SK-N-SH (cell line): ENCODE results near the gene MCCD1. TPM values are rescaled to one million over a fixed set of nuclear protein-coding genes. Genes with fewer than 3 reads are reported as not detected.

ENCODE experiments used
- CTCF ChIA-PET: fragments of 300-600, 350-600 bp; formaldehyde crosslinking; extraction: SDS; loops from one replicate; lab custom pipeline; 2021; lab: Yijun Ruan, JAX
- POLR2A ChIA-PET: fragments of 350-600 bp; sonication (Branson Sonifier 250); formaldehyde crosslinking; extraction: SDS; loops from one replicate; lab custom pipeline; 2020; ENCODE audit warnings: antibody characterized with exemption, inconsistent platforms; lab: Yijun Ruan, JAX
- DNase-seq: peaks from one replicate; pipeline ENCODE4 v3.0.0; 2012
- H2AFZ ChIP-seq: fragments of 200-600 bp; sonication (generic); 2 replicates; pipeline ENCODE4 v1.8.1; 2016; ENCODE audit warnings: antibody characterized with exemption, mild to moderate bottlenecking, low read depth
- H3F3A ChIP-seq: fragments of 200-600 bp; sonication (generic); replicated peaks from 2 replicates; pipeline ENCODE3; 2016; ENCODE audit warnings: antibody characterized with exemption, mild to moderate bottlenecking; ENCODE audit not compliant: insufficient read depth
- H3K27ac ChIP-seq, 2 experiments: fragments of 200-500 bp in 1 of 2; fragments of 200-600 bp in 1 of 2; sonication (Bioruptor generic) in 1 of 2; sonication (generic), shearing (Covaris generic) in 1 of 2; 2 replicates each; pipeline versions ENCODE4 v1.5.1 to v1.6.1; 2014 to 2016; ENCODE audit warnings: low read depth in 2 of 2, inconsistent platforms in 1 of 2, low read length in 1 of 2, mild to moderate bottlenecking in 1 of 2, mixed read lengths in 1 of 2
- H3K27me3 ChIP-seq: fragments of 200-600 bp; sonication (generic), shearing (Covaris generic); 2 replicates; pipeline ENCODE4 v1.6.1; 2016; ENCODE audit warnings: mixed run types; ENCODE audit not compliant: insufficient read depth
- H3K36me3 ChIP-seq, 2 experiments: fragments of 200-500 bp in 1 of 2; fragments of 200-600 bp in 1 of 2; sonication (Bioruptor generic) in 1 of 2; sonication (generic) in 1 of 2; replicated peaks in 1 of 2; 2 replicates each; pipeline versions ENCODE3 to v1.5.1; 2014 to 2016; ENCODE audit warnings: low read length in 1 of 2, mild to moderate bottlenecking in 1 of 2; ENCODE audit not compliant: insufficient read depth in 2 of 2, control insufficient read depth in 1 of 2
- H3K4me1 ChIP-seq, 2 experiments: fragments of 200-500 bp in 1 of 2; fragments of 200-600 bp in 1 of 2; sonication (Bioruptor generic) in 1 of 2; sonication (generic), shearing (Covaris generic) in 1 of 2; 2 replicates each; pipeline versions ENCODE4 v1.5.1 to v1.6.1; 2014 to 2016; ENCODE audit warnings: low read depth in 1 of 2, low read length in 1 of 2, mixed run types in 1 of 2; ENCODE audit not compliant: insufficient read depth in 2 of 2, control insufficient read depth in 1 of 2
- H3K4me2 ChIP-seq: fragments of 200-600 bp; sonication (generic), shearing (Covaris generic); 2 replicates; pipeline ENCODE4 v1.6.1; 2017; ENCODE audit warnings: mixed run types
- H3K4me3 ChIP-seq, 2 experiments: fragments of 200-500 bp in 1 of 2; fragments of 200-600 bp in 1 of 2; sonication (Bioruptor generic) in 1 of 2; sonication (generic), shearing (Covaris generic) in 1 of 2; 2 replicates each; pipeline versions ENCODE4 v1.5.1 to v1.8.1; 2014 to 2016; ENCODE audit warnings: low read depth in 2 of 2, inconsistent platforms in 1 of 2, low read length in 1 of 2, mild to moderate bottlenecking in 1 of 2, mixed read lengths in 1 of 2, moderate library complexity in 1 of 2
- H3K79me2 ChIP-seq: fragments of 200-600 bp; sonication (generic); 2 replicates; pipeline ENCODE4 v1.8.1; 2017; ENCODE audit warnings: mild to moderate bottlenecking; ENCODE audit not compliant: insufficient read depth
- H3K9ac ChIP-seq: fragments of 200-600 bp; sonication (generic); 2 replicates; pipeline ENCODE4 v1.6.1; 2017; ENCODE audit warnings: mixed run types
- H3K9me2 ChIP-seq: fragments of 200-600 bp; sonication (generic); 2 replicates; pipeline ENCODE4 v1.6.1; 2017; ENCODE audit warnings: mixed run types
- H3K9me3 ChIP-seq: fragments of 200-600 bp; sonication (generic); 2 replicates; pipeline ENCODE4 v1.6.1; 2017; ENCODE audit warnings: mixed run types, mild to moderate bottlenecking, moderate library complexity
- H4K20me1 ChIP-seq: fragments of 200-600 bp; sonication (generic); 2 replicates; pipeline ENCODE4 v1.6.1; 2017; ENCODE audit warnings: mild to moderate bottlenecking, mixed run types; ENCODE audit not compliant: insufficient read depth
- CHD2 ChIP-seq: fragments of 150-350 bp; IDR thresholded peaks from 2 replicates; pipeline ENCODE4 v1.6.1; 2018; ENCODE audit warnings: low read length; ENCODE audit not compliant: partially characterized antibody
- EP300 ChIP-seq, 2 experiments: IDR thresholded peaks; 2 replicates each; pipeline versions ENCODE4 v1.4.0 to v1.6.1; 2012; ENCODE audit warnings: borderline replicate concordance in 1 of 2, low read depth in 1 of 2, low read length in 1 of 2
- FOXM1 ChIP-seq: IDR thresholded peaks from 2 replicates; pipeline ENCODE4 v1.4.0; 2012; ENCODE audit warnings: low read depth, mild to moderate bottlenecking
- JUND ChIP-seq: IDR thresholded peaks from 2 replicates; pipeline ENCODE4 v1.4.0; 2012
- MEF2A ChIP-seq: IDR thresholded peaks from 2 replicates; pipeline ENCODE4 v1.4.0; 2012; ENCODE audit warnings: low read depth, borderline replicate concordance
- TAF1 ChIP-seq: IDR thresholded peaks from 2 replicates; pipeline ENCODE4 v1.6.1; 2012; ENCODE audit warnings: low read depth, mild to moderate bottlenecking, low read length, moderate library complexity, borderline replicate concordance
- TCF12 ChIP-seq: IDR thresholded peaks from 2 replicates; pipeline ENCODE4 v1.4.0; 2012
- WGBS: methylation state at CpG from one replicate; pipeline ENCODE4 v1.1.6; 2017; ENCODE audit warnings: low lambda C conversion rate; 5-methylcytosine and 5-hydroxymethylcytosine counted together
- polyA plus RNA-seq, 3 experiments: library from polyadenylated mRNA; depleted of rRNA; stranded (reverse); fragments of >200 nt; gene quantifications; 2 replicates each; pipeline ENCODE4 v1.2.3, GENCODE V29; 2012
- TF ChIP-seq, protein P1 (sequence below): IDR thresholded peaks from 2 replicates; pipeline ENCODE4 v1.6.1; 2012; ENCODE audit warnings: mild to moderate bottlenecking, low read depth, low read length, moderate library complexity
- TF ChIP-seq, protein P2 (sequence below): IDR thresholded peaks from 2 replicates; pipeline ENCODE4 v1.4.0; 2012; ENCODE audit warnings: low read depth, borderline replicate concordance

The MCCD1 gene
- polyA plus RNA-seq, 1 of the 3 experiments (the other 2 are of a cell fraction) = not detected

DNA sequence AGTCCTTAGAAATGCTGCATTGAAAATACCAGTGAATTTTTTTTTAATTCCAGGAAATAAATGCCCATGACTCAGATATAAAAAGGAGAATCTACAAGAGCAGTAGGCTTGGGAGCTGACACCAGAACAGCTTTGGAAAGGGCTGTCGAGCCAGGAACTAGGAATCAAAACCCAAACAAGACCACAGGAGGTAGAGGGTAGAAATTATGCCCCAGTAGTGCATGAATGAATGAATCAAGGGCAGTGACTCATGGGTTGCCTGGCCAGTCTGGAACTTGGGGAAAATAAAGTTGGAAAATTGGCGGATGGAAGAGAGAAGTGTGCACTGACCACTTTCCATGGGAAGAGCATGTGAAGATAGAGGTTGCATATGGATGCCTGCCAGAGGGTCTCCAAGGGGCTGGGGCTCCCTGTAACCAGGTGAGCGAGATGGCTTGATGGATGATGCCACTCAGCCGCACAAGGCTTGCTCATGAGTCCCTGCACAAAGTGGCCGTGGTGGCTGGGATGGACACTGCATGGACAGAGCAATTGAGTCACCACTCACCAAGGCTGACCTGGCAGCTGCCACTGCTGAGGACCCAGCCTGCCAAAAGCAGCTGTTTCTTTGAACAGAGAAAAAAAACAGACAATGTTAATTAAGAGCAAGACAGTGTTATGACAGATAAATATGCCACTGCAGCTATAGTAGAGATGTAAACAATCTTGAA is 15.2 kb upstream of the MCCD1 start:
- Histone ChIP-seq H3K9me2 (no peaks in the 10 kb centered on the region), H3K9me3 (no peaks in the 10 kb centered on the region), H3K4me3 (no peak overlapping the region), H3K4me1 (peaks cover 0 to 3% of the 10 kb centered on the region in 2 experiments; a peak in 1 of 4 replicates), H2AFZ (no peak overlapping the region), H3K36me3 (no peaks in the 10 kb centered on the region), H3K9ac (no peak overlapping the region), H3K27me3 (peaks cover 17% of the 10 kb centered on the region; the same call in 1 of the 2 replicates), H3K4me2 (no peak overlapping the region), H3F3A (peaks cover 5% of the 10 kb centered on the region), H3K79me2 (no peaks in the 10 kb centered on the region), H4K20me1 (no peaks in the 10 kb centered on the region), H3K27ac (peak overlapping the region in 1 of 2 experiments; percentile 5; a peak in 1 of 4 replicates)
- DNase-seq = no peak
- CTCF ChIA-PET = interaction anchor here (0.6 kb wide), 1 partner anchor 18 kb away, joined by 3 read pairs; no protein-coding TSS in a partner anchor
- TF ChIP-seq TAF1 (no peak), MEF2A (no peak), JUND (no peak), FOXM1 (no peak), CHD2 (no peak), EP300 (IDR thresholded peaks at IDR 0.05; ENCODE audit: borderline replicate concordance in 1 of 2, low read depth in 1 of 2, low read length in 1 of 2) (no peak), TCF12 (no peak)
- TF ChIP-seq, protein P1, sequence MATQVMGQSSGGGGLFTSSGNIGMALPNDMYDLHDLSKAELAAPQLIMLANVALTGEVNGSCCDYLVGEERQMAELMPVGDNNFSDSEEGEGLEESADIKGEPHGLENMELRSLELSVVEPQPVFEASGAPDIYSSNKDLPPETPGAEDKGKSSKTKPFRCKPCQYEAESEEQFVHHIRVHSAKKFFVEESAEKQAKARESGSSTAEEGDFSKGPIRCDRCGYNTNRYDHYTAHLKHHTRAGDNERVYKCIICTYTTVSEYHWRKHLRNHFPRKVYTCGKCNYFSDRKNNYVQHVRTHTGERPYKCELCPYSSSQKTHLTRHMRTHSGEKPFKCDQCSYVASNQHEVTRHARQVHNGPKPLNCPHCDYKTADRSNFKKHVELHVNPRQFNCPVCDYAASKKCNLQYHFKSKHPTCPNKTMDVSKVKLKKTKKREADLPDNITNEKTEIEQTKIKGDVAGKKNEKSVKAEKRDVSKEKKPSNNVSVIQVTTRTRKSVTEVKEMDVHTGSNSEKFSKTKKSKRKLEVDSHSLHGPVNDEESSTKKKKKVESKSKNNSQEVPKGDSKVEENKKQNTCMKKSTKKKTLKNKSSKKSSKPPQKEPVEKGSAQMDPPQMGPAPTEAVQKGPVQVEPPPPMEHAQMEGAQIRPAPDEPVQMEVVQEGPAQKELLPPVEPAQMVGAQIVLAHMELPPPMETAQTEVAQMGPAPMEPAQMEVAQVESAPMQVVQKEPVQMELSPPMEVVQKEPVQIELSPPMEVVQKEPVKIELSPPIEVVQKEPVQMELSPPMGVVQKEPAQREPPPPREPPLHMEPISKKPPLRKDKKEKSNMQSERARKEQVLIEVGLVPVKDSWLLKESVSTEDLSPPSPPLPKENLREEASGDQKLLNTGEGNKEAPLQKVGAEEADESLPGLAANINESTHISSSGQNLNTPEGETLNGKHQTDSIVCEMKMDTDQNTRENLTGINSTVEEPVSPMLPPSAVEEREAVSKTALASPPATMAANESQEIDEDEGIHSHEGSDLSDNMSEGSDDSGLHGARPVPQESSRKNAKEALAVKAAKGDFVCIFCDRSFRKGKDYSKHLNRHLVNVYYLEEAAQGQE = no peak
- POLR2A ChIA-PET = no interaction called here
- WGBS = 27% methylated on average over 5 of the region's 5 CpGs

DNA sequence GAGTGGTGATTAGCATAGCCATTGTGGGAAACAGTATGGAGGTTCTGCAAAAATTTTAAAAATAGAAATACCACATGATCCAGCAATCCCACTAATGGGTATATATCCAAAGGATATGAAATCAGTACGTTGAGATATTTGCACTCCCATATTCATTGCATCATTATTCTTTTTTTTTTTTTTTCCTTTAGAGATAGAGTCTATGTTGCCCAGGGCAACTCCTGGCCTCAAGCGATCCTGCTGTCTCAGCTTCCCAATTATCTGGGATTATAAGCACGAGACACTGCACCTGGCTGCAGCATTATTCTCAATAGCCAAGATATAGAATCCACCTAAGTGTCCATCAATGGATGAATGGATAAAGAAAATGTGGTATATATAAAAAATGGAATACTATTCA is 6.9 kb upstream of the MCCD1 start:
- H3K9me2 ChIP-seq = no peaks in the 10 kb centered on the region
- peaks cover 0 to 13% of the 10 kb centered on the region in 2 experiments; a peak in 2 of 4 replicates for H3K4me1 ChIP-seq
- no peaks in the 10 kb centered on the region for H3K36me3 ChIP-seq
- no peak overlapping the region for H3K4me2 ChIP-seq
- 5% methylated on average over 3 of the region's 3 CpGs for WGBS
- H2AFZ ChIP-seq = no peak overlapping the region
- no peak overlapping the region for H3K27ac ChIP-seq
- DNase-seq = no peak
- no peak overlapping the region for H3K4me3 ChIP-seq
- no peaks in the 10 kb centered on the region for H3K9me3 ChIP-seq
- TF ChIP-seq, protein P2, sequence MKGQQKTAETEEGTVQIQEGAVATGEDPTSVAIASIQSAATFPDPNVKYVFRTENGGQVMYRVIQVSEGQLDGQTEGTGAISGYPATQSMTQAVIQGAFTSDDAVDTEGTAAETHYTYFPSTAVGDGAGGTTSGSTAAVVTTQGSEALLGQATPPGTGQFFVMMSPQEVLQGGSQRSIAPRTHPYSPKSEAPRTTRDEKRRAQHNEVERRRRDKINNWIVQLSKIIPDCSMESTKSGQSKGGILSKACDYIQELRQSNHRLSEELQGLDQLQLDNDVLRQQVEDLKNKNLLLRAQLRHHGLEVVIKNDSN = no peak
- no peak overlapping the region for H3K9ac ChIP-seq
- no peaks in the 10 kb centered on the region for H4K20me1 ChIP-seq
- no peaks in the 10 kb centered on the region for H3F3A ChIP-seq
- H3K79me2 ChIP-seq = no peaks in the 10 kb centered on the region
- peaks cover 11% of the 10 kb centered on the region; the same call in 1 of the 2 replicates for H3K27me3 ChIP-seq
- ChIA-PET POLR2A (no interaction called here), CTCF (no interaction called here)
